ENCODE measurements around the gene TWIST2.

TWIST2 gene

GRCh38 chr2:238898534-238899281 is 50.8 kb downstream of the TWIST2 start:
- H3K4me3 ChIP-seq (ENCODE audit: control insufficient read depth, low read depth, low read length), result no peak overlapping the region
- no peak for DNase-seq (ENCODE audit: low read depth)
- TF ChIP-seq, protein P1, sequence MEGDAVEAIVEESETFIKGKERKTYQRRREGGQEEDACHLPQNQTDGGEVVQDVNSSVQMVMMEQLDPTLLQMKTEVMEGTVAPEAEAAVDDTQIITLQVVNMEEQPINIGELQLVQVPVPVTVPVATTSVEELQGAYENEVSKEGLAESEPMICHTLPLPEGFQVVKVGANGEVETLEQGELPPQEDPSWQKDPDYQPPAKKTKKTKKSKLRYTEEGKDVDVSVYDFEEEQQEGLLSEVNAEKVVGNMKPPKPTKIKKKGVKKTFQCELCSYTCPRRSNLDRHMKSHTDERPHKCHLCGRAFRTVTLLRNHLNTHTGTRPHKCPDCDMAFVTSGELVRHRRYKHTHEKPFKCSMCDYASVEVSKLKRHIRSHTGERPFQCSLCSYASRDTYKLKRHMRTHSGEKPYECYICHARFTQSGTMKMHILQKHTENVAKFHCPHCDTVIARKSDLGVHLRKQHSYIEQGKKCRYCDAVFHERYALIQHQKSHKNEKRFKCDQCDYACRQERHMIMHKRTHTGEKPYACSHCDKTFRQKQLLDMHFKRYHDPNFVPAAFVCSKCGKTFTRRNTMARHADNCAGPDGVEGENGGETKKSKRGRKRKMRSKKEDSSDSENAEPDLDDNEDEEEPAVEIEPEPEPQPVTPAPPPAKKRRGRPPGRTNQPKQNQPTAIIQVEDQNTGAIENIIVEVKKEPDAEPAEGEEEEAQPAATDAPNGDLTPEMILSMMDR (conservative IDR thresholded peaks at IDR 0.05; ENCODE audit: control insufficient read depth, insufficient read depth, low read depth, low read length), result no peak

GRCh38 chr2:238899386-238899785 is 51.5 kb downstream of the TWIST2 start:
- TF ChIP-seq, protein P1 (conservative IDR thresholded peaks at IDR 0.05; ENCODE audit: control insufficient read depth, insufficient read depth, low read depth, low read length), result no peak
- H3K4me3 ChIP-seq (ENCODE audit: control insufficient read depth, low read depth, low read length), result no peak overlapping the region
- DNase-seq (ENCODE audit: low read depth), result no peak

DNA sequence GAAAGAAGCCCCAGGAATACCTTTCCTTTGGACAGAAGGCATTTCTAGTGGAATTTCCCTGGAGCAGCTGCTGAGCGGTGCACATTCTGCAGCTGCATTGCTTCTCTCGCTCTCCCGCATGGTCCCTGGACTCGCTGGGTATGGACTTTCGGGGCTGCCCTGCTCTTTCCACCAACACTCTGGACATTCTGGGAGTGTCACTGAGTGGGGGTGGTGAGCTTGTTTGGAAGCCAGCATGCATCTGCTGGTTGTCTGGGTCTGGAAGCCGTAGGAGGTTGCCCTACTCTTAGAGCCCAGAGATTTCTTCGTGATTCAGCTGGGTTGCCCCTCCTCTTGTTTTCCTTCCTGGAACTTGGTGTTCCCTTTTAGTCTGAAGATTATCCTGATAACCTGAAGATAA is 52.6 kb downstream of the TWIST2 start:
- TF ChIP-seq, protein P1 (conservative IDR thresholded peaks at IDR 0.05; ENCODE audit: control insufficient read depth, insufficient read depth, low read depth, low read length), result no peak
- DNase-seq (ENCODE audit: low read depth), result peak; percentile 64
- no peak overlapping the region for H3K4me3 ChIP-seq (ENCODE audit: control insufficient read depth, low read depth, low read length)

- TF ChIP-seq, protein P1 (conservative IDR thresholded peaks at IDR 0.05; ENCODE audit: control insufficient read depth, insufficient read depth, low read depth, low read length), result no peak
These were observed 53.7 kb downstream of the TWIST2 start for GRCh38 chr2:238901461-238902057.

GRCh38 chr2:238902285-238902684 is 54.4 kb downstream of the TWIST2 start:
- H3K4me3 ChIP-seq (ENCODE audit: control insufficient read depth, low read depth, low read length), result no peak overlapping the region
- no peak for DNase-seq (ENCODE audit: low read depth)
- TF ChIP-seq, protein P1 (conservative IDR thresholded peaks at IDR 0.05; ENCODE audit: control insufficient read depth, insufficient read depth, low read depth, low read length), result no peak

More at GRCh38 chr2:238901461-238902057, 53.7 kb downstream of the TWIST2 start:
- no peak for DNase-seq (ENCODE audit: low read depth)
- no peak overlapping the region for H3K4me3 ChIP-seq (ENCODE audit: control insufficient read depth, low read depth, low read length)

- no peak for DNase-seq (ENCODE audit: low read depth)
- H3K4me3 ChIP-seq (ENCODE audit: control insufficient read depth, low read depth, low read length), result no peak overlapping the region
- TF ChIP-seq, protein P1 (conservative IDR thresholded peaks at IDR 0.05; ENCODE audit: control insufficient read depth, insufficient read depth, low read depth, low read length), result no peak
These were observed 55.3 kb downstream of the TWIST2 start for GRCh38 chr2:238903141-238903540.
